ENCODE data around the gene USP36.

USP36 gene

DNA sequence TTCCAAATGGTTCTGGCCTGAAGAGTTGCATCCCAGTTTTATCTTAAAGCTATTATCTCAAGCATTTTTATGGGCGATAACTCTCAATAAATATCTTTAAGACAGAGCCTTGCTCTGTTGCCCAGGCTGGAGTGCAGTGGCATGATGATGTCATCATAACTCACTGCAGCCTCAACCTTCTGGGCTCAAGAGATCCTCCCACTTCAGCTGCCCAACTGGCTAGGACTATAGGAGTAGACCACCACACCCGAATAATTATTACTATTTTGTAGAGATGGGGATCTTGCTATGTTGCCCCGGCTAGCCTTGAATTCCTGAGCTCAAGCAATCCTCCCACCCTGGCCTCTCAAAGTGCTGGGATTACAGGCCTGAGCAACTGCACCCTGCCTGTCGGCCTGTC is 32.5 kb downstream of the USP36 start:
- no peak for FAIRE-seq

DNA sequence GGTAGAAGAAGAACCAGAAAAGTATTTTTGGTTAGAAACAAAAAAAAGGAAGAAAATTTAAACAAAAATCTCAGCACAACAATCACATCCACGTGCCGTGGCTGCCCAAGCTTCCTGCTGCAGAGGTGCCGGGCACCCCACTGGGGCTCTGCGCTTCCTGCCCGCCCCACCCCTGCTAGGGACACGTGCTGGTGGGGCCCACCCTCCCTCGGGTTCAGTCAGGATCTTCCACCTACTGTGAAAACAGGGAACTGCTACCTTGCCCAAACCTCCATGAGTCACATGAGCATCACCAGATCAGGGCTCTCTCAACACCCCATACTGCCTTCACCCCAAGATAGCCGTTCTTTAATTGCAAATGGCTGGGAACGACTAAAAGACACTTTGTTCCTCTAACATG is 34.2 kb downstream of the USP36 start:
- FAIRE-seq, result no peak

DNA sequence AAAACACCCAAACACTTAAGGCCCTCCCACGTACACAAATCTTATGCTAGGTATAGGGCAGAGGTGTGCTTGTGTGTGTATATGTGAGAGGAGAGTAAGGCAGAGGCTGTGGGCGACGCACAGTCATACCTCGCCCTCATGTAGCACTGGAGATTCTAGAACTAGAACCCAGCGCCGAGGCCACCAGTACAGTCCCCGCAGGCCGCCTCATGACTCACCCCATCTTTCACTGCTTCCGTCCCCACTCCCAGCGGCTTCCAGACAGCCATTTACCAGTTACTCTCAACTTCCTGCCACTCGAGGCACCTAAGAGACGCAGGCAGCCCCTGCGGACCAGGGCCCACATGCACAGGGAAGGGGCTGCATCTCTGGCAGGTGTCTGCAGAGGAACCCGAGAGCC is 35.3 kb downstream of the USP36 start:
- no peak for FAIRE-seq

GRCh38 chr17:78804777-78805176 is 35.8 kb downstream of the USP36 start:
- no peak for FAIRE-seq

- no peak for FAIRE-seq
Measured at GRCh38 chr17:78803186-78803845, 37.3 kb downstream of the USP36 start.

DNA sequence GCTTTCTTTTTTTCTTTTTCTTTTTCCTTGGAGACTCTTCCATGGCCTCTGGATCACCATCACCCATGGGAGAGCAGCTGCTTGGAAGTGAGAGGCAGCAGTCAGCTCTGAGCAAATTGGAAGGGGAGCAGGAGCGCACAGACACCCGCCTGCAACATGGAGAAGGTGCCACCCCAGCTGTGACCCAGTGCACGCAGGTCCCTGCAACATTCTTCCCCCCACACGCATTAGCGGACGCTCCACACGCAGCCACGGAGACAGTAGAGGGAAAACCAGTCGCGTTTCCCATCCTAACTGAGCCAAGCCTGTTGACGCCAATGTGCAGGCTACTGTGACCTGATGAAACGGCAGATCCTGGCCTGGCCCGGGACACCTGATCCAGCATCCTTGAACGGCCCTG is 38.2 kb downstream of the USP36 start:
- FAIRE-seq, result no peak

GRCh38 chr17:78802008-78802407 is 38.6 kb downstream of the USP36 start:
- FAIRE-seq, result no peak

GRCh38 chr17:78800132-78800931 is 40.3 kb downstream of the USP36 start:
- FAIRE-seq, result no peak

DNA sequence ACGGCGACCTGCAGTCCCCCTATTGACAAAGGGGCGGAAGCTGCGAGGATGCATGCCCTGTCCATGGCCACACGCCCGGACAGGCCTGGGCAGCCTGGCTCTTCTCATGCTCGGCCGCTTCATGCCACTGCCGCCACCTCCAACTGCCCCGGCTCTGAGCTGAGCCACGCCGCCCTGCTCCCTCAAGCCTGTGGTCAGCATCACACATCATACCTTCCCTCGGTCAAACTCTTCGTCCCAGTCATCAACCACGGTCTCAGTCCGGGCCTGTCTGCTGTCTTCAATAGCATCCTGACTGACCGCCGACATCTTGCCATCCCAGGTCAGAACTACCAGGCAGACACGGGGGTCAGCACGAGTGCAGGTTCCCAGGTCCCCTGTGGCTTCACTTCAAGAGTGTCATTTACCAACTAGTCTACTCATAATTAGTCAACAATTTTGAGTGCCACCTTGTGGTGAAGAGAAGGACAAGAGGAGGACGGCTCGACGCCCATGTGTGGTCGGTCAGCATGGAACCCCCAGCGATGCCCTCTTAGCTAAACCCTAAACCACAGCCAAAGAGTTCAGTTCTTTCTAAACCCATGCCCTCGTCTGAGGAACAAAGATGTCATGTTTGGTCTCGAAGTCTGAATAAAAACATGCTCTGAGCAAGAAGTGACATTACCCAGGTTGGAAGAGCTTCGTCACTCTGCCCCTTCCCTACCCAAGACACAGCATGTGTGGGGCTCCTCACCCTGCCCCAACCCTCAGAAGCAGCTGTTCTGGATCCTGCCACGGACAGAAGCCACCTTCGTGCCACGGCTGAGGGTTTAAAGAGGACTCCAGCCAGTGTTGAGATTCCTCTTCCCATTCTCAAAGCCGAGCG is 41.7 kb downstream of the USP36 start:
- no peak for FAIRE-seq

- no peak for FAIRE-seq
Measured at GRCh38 chr17:78797691-78798585, 42.7 kb downstream of the USP36 start.

DNA sequence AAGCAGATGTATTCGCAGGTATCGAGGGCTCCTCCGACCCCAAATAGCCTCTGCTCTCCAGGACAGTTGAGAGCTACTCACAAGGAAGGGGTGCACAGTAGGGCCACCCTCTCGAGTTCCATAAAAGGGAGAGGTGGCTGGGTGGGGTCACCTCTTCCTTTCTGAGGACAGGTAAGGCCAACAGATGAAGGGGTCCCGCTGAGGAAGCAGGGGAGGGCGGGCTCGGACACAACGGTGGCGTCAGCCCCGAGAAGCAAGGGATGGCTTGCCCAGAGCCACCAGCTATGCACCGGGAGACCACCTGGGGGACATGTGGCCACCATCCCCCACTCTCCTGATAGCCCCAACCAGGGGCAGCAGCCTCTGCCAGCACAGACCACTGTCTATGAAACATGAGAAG is 43.4 kb downstream of the USP36 start:
- no peak for FAIRE-seq

GRCh38 chr17:78796517-78796900 is 44.1 kb downstream of the USP36 start:
- no peak for FAIRE-seq

GRCh38 chr17:78795861-78796516 is 44.6 kb downstream of the USP36 start:
- FAIRE-seq, result no peak

DNA sequence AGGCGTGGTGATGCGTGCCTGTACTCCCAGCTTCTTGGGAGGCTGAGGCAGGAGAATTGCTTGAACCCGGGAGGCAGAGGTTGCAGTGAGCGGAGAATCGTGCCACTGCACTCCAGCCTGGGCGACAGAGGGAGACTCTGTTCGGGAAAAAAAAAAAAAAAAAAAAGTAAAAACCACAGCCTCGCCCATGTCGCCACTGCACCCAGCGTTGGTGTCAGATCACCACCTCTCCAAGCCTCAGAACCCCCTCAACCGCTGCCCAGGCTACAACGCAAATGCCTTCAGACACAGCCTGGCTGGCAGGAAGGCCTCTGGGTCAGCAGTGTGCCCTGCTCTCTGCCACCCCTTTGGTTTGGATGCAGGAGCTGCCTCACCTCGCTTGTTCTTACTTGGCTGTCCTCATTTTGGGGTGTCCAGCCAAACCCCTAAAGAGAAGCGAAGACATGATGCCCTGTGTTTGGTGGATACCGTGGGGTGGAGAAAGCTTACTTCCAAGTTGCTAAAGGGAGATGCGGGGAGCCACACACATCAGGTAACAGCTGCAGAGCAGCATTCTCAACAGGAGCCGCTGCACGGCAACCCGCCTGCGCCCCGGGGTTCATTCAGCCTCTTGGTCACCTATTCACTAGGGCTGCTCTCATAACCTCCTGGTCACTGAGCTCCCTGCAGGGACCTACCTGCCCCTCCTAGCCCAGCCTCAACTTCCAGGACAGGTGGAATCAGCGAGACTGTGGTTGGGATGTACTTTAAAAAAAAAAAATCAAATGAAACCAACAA is 45.6 kb downstream of the USP36 start:
- FAIRE-seq, result no peak

DNA sequence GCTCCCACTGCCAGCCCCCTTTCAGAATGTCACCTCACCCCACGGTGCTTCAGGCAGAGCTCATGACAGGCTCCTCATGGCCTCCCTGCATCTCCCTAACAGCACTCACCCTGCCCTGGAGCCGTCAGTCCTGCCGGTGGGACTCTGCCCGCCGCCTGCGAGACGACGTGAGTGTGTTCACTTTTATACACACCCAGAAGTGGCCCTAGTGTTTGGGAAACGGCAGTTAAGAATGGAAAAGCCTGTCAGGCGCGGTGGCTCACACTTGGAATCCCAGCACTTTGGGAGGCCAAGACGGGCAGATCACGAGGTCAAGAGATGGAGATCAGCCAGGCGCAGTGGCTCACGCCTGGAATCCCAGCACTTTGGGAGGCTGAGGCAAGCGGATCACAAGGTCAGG is 46.2 kb downstream of the USP36 start:
- FAIRE-seq, result no peak

- no peak for FAIRE-seq
Measured at GRCh38 chr17:78793968-78794367, 46.6 kb downstream of the USP36 start.

DNA sequence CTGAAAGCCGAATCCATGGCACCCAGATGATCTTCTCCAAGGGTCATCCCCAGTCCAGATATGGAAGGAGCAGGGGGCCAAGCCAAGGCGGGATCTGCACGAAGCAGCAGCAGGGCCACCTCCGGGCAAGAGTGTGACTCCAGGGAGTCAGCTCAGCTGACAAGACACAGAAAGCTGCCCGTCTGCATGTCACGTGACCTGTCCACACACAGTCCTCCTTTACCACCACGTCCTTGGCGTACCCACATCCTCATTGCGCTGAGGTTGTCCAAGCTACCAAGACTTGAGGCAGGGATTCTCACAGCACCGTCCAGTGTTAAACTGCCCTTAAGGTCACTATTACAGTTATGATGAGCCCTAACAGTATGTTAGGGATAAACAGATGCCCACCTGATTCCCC is 47.2 kb downstream of the USP36 start:
- no peak for FAIRE-seq

- FAIRE-seq, result no peak
Measured at GRCh38 chr17:78791840-78792709, 48.5 kb downstream of the USP36 start.

- no peak for FAIRE-seq
Measured at GRCh38 chr17:78790552-78790951, 50.1 kb downstream of the USP36 start.

GRCh38 chr17:78789663-78790181 is 50.9 kb downstream of the USP36 start:
- no peak for FAIRE-seq
